IPS-15b (cell line): ENCODE results near the gene RFNG.

ENCODE experiments used
- H3K27me3 ChIP-seq: one replicate; pipeline ENCODE4 v1.6.1; 2013; ENCODE audit warnings: low read length; ENCODE audit not compliant: control insufficient read depth, insufficient read depth
- H3K36me3 ChIP-seq: one replicate; pipeline ENCODE4 v1.6.1; 2013; ENCODE audit warnings: low read length; ENCODE audit not compliant: control insufficient read depth, insufficient read depth
- H3K4me1 ChIP-seq: one replicate; pipeline ENCODE4 v1.6.1; 2013; ENCODE audit warnings: mild to moderate bottlenecking, low read length; ENCODE audit not compliant: control insufficient read depth, insufficient read depth
- H3K4me3 ChIP-seq: one replicate; pipeline ENCODE4 v1.5.1; 2013; ENCODE audit warnings: low read depth, low read length
- H3K9ac ChIP-seq: one replicate; pipeline ENCODE4 v1.6.1; 2013; ENCODE audit warnings: low read depth, mild to moderate bottlenecking, low read length
- H3K9me3 ChIP-seq: one replicate; pipeline ENCODE4 v1.6.1; 2013; ENCODE audit warnings: mild to moderate bottlenecking, low read length; ENCODE audit not compliant: control insufficient read depth, insufficient read depth

Gene RFNG

DNA sequence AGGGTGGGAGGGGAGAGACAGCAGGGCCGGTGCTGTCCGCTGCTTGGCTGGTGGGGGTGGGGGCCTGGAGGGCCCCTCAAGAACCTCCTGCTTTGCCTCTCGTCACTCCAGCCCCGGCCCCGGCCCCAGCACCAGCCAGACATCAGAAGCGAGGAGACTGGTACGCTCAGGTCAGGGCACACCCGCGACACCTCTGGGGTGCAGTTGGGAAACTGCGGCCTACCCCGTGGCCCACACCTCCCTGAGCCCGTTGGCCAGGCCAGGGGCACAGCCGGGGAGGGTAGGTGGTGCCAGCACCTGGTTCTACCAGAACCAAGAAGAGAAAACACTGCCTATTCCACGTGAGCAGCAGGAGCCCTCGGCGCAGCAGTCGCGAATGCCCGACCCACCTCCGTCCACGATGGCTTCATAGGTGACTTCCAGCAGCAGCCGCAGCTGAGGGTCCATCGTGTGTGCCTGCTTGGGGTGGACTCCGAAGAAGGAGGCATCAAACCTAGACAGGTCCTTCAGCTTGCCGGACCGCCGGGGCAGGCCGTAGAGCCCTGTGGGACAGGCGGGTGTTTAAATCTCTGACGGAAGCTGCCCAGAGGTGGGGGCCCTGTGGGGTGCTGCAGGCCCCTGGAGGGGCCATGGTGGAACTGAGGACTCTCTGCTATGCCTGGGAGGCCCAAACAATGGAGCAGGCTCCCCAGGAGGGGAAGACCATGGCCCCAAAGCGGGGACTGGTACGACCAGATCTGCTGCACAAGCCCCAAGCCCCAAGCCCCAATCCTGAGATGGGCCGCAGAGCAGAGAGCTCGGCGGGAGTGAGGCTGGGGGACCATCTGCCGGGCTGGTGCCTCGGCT is 43.5 kb upstream of the RFNG start:
- Histone ChIP-seq H3K27me3 (no peaks in the 10 kb centered on the region), H3K36me3 (peaks cover 57% of the 10 kb centered on the region), H3K4me3 (no peak overlapping the region), H3K9me3 (no peaks in the 10 kb centered on the region), H3K9ac (no peak overlapping the region), H3K4me1 (no peaks in the 10 kb centered on the region)

GRCh38 chr17:82092995-82093751 is 41.6 kb upstream of the RFNG start:
- no peak overlapping the region for H3K4me3 ChIP-seq
- H3K9me3 ChIP-seq = no peaks in the 10 kb centered on the region
- peaks cover 77% of the 10 kb centered on the region for H3K36me3 ChIP-seq
- no peaks in the 10 kb centered on the region for H3K4me1 ChIP-seq
- H3K27me3 ChIP-seq = no peaks in the 10 kb centered on the region
- H3K9ac ChIP-seq = no peak overlapping the region

- Histone ChIP-seq H3K9me3 (no peaks in the 10 kb centered on the region), H3K4me1 (no peaks in the 10 kb centered on the region), H3K27me3 (no peaks in the 10 kb centered on the region), H3K4me3 (no peak overlapping the region), H3K36me3 (peaks cover 82% of the 10 kb centered on the region), H3K9ac (no peak overlapping the region)
Observed at GRCh38 chr17:82092628-82092994, 41.0 kb upstream of the RFNG start.

GRCh38 chr17:82092094-82092586 is 40.5 kb upstream of the RFNG start:
- no peaks in the 10 kb centered on the region for H3K27me3 ChIP-seq
- no peak overlapping the region for H3K9ac ChIP-seq
- H3K4me3 ChIP-seq = no peak overlapping the region
- no peaks in the 10 kb centered on the region for H3K4me1 ChIP-seq
- no peaks in the 10 kb centered on the region for H3K9me3 ChIP-seq
- H3K36me3 ChIP-seq = peaks cover 86% of the 10 kb centered on the region

DNA sequence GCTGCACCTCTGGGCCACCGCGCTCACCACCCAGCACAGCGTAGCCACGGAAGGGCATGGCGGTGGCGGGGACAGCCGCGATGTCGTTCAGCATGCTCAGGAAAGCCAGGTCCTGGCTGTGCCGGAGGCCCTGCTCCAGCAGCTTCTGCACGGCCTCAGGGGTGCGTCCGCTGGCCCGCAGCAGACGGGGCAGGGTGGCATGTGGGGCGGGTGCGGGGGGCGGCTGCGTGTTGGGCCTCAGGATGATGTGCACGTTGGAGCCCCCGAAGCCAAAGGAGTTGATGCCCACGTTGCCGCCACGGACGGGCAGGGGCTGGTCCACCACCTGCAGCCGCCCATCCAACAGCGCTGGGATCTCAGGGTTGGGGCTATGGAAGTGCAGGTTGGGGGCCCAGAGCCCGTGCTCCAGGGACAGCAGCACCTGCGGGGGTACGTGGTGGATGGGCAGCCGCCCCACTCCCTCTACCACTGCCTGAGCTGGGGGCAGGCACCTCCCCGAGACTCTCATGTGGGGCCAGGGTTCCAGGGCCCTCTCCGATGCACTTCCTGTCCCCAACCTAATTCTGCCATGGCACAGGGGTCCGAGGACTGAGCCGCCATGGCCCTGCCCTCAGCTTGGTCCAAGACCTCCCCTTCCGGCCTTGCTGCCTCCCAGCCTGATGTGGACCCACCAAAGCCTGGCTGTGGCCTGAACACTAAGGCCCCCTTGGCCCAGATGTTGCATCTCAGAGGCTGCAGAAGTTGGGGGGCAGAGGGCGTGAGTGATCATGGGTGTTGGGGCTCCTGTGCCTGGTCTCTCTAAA is 39.9 kb upstream of the RFNG start:
- no peaks in the 10 kb centered on the region for H3K4me1 ChIP-seq
- peaks cover 92% of the 10 kb centered on the region for H3K36me3 ChIP-seq
- no peaks in the 10 kb centered on the region for H3K27me3 ChIP-seq

DNA sequence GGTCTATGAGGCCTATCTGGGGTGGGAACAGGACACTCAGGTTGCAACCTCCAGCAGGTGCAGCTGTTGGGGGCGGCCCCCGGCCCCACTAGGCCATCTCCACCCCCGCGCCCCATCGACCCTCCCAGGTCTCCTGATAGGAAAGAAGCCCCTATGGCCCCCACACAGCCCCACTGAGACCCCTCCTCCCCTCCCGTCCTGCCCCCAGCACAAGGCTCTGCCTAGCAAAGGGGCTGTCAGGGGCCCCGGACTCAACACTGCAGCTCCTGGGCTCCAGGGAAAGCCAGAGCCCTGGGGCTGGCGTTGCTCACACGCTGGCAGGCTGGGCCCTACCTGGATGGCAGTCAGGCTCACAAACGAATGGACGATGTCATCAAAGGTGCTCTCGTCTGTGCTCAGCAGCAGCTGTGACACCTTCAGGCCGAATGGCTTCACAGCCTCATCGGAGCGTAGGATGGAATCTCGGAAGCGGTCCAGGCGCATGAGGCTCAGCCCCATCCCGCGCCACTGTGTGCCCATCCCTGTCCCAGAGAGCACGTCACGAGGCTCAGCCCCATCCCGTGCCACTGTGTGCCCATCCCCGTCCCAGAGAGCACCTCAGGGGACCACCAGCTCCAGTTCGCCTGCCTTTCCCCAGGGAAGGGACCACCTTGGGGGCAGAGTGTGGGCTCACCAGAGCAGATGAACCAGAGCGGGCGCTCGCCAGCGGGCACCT is 39.1 kb upstream of the RFNG start:
- Histone ChIP-seq H3K4me1 (no peaks in the 10 kb centered on the region), H3K27me3 (no peaks in the 10 kb centered on the region), H3K9me3 (no peaks in the 10 kb centered on the region), H3K9ac (no peak overlapping the region), H3K4me3 (no peak overlapping the region), H3K36me3 (peaks cover 93% of the 10 kb centered on the region)

More for the DNA sequence above, 39.9 kb upstream of the RFNG start:
- Histone ChIP-seq H3K9ac (no peak overlapping the region), H3K9me3 (no peaks in the 10 kb centered on the region), H3K4me3 (no peak overlapping the region)

GRCh38 chr17:82089723-82090548 is 38.3 kb upstream of the RFNG start:
- Histone ChIP-seq H3K4me3 (no peak overlapping the region), H3K36me3 (peaks cover 93% of the 10 kb centered on the region), H3K4me1 (no peaks in the 10 kb centered on the region), H3K9ac (no peak overlapping the region), H3K27me3 (no peaks in the 10 kb centered on the region), H3K9me3 (no peaks in the 10 kb centered on the region)

- Histone ChIP-seq H3K36me3 (peaks cover 97% of the 10 kb centered on the region), H3K27me3 (no peaks in the 10 kb centered on the region), H3K4me1 (no peaks in the 10 kb centered on the region), H3K9me3 (no peaks in the 10 kb centered on the region), H3K9ac (no peak overlapping the region), H3K4me3 (no peak overlapping the region)
Observed at GRCh38 chr17:82088838-82089722, 37.5 kb upstream of the RFNG start.

GRCh38 chr17:82087961-82088837 is 36.6 kb upstream of the RFNG start:
- H3K9ac ChIP-seq = no peak overlapping the region
- H3K36me3 ChIP-seq = peaks cover 97% of the 10 kb centered on the region
- no peaks in the 10 kb centered on the region for H3K9me3 ChIP-seq
- H3K4me1 ChIP-seq = no peaks in the 10 kb centered on the region
- no peaks in the 10 kb centered on the region for H3K27me3 ChIP-seq
- H3K4me3 ChIP-seq = no peak overlapping the region
